SK-N-MC (cell line): ENCODE data around the gene EFCAB8.

ENCODE experiments used
- DNase-seq: peaks from one replicate; pipeline ENCODE4 v3.0.0-alpha.2; 2011; ENCODE audit warnings: low read depth, low spot score
- H3K27ac ChIP-seq: fragments of 200-600 bp; sonication (generic); 2 replicates; pipeline ENCODE4 v1.5.1; 2016; ENCODE audit warnings: mixed run types
- H3K36me3 ChIP-seq: fragments of 200-600 bp; sonication (generic); 2 replicates; pipeline ENCODE4 v1.6.1; 2017; ENCODE audit warnings: antibody characterized with exemption, low read length, mixed read lengths; ENCODE audit not compliant: insufficient read depth
- H3K4me3 ChIP-seq: fragments of 200-600 bp; sonication (generic); 2 replicates; pipeline ENCODE4 v1.5.1; 2016
- H3K9ac ChIP-seq: fragments of 200-600 bp; sonication (generic); 2 replicates; pipeline ENCODE4 v1.8.0; 2017; ENCODE audit warnings: mixed run types, mixed read lengths; ENCODE audit not compliant: insufficient read length
- H3K9me3 ChIP-seq: fragments of 200-600 bp; sonication (generic); 2 replicates; pipeline ENCODE4 v1.6.1; 2017; ENCODE audit warnings: low read depth, mild to moderate bottlenecking, antibody characterized with exemption, low read length, moderate library complexity, mixed read lengths
- EZH2 ChIP-seq: fragments of 200-600 bp; sonication (generic); IDR thresholded peaks from one replicate; pipeline ENCODE4 v1.6.1; 2017; ENCODE audit warnings: antibody characterized with exemption
- FOXP2 ChIP-seq: optimal IDR thresholded peaks from 2 replicates; pipeline ENCODE3; 2011; ENCODE audit warnings: mild to moderate bottlenecking, moderate library complexity; ENCODE audit not compliant: insufficient read depth; ENCODE audit errors: extremely low read length, control extremely low read depth
- POLR2AphosphoS5 ChIP-seq: IDR thresholded peaks from 2 replicates; pipeline ENCODE4 v1.6.1; 2012; ENCODE audit warnings: mild to moderate bottlenecking, low read depth, low read length, borderline replicate concordance

Gene EFCAB8

DNA sequence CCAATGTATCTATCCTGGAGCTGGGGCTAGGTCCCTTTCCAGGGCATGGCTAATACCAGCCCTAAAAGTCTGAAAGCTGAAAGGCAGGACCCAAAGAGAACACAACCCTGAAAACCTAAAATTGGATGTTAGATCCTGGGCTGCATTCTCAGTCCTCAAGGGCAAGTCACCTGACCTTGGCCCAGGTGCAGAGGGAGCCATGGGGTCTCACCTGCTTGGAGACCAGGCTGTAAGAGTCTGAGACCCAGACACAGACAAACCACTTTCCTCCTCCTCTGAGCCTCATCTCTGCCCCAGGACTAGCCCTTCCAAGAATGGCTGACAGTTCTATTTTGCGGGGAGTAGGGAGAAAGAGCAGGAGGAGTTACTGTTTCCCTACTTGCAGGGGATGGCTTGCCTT is 60.0 kb downstream of the EFCAB8 start:
- no peak overlapping the region for H3K27ac ChIP-seq
- DNase-seq, result no peak
- 0 out of 2 replicates have a peak, but pooled peaks cover 2% of the 10 kb centered on the region for H3K9me3 ChIP-seq
- H3K36me3 ChIP-seq, result no peaks in the 10 kb centered on the region
- no peak overlapping the region for H3K9ac ChIP-seq
- TF ChIP-seq FOXP2, result no peak
- TF ChIP-seq EZH2, result no peak
- no peak for TF ChIP-seq POLR2AphosphoS5
- no peak overlapping the region for H3K4me3 ChIP-seq

DNA sequence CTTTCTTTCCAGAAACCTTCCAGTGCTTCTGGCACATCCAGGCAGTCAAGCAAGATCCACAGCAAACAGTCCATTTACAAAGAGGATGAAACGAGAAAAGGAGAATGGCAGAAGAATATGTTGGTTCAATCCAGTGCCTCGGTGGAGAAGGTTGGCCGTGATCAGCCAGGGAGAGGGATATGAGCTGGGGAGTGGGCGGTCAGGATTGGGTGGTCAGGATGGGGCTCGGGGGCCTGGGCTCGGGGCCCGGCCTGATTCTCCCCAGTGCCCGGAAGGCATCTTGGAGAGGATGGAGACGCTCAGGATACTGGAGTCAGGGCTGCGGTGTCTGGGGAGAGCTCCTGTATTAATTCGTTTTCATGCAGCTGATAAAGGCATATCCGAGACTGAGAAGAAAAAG is 61.3 kb downstream of the EFCAB8 start:
- Histone ChIP-seq H3K27ac (no peak overlapping the region), H3K9me3 (0 out of 2 replicates have a peak, but pooled peaks cover 2% of the 10 kb centered on the region), H3K36me3 (no peaks in the 10 kb centered on the region), H3K4me3 (no peak overlapping the region), H3K9ac (no peak overlapping the region)
- no peak for TF ChIP-seq EZH2
- TF ChIP-seq FOXP2, result no peak
- TF ChIP-seq POLR2AphosphoS5, result no peak
- DNase-seq, result no peak

GRCh38 chr20:32920530-32921298 is 62.0 kb downstream of the EFCAB8 start:
- H3K4me3 ChIP-seq, result no peak overlapping the region
- no peak overlapping the region for H3K27ac ChIP-seq
- TF ChIP-seq FOXP2, result no peak
- TF ChIP-seq POLR2AphosphoS5, result no peak
- H3K9ac ChIP-seq, result no peak overlapping the region
- DNase-seq, result no peak
- 0 out of 2 replicates have a peak, but pooled peaks cover 2% of the 10 kb centered on the region for H3K9me3 ChIP-seq
- H3K36me3 ChIP-seq, result no peaks in the 10 kb centered on the region

- TF ChIP-seq FOXP2 (no peak), POLR2AphosphoS5 (no peak), EZH2 (no peak)
- H3K27ac ChIP-seq, result no peak overlapping the region
- DNase-seq, result no peak
- no peak overlapping the region for H3K4me3 ChIP-seq
- no peaks in the 10 kb centered on the region for H3K9me3 ChIP-seq
- H3K36me3 ChIP-seq, result no peaks in the 10 kb centered on the region
- H3K9ac ChIP-seq, result no peak overlapping the region
These were observed 63.7 kb downstream of the EFCAB8 start for GRCh38 chr20:32922466-32922865.

DNA sequence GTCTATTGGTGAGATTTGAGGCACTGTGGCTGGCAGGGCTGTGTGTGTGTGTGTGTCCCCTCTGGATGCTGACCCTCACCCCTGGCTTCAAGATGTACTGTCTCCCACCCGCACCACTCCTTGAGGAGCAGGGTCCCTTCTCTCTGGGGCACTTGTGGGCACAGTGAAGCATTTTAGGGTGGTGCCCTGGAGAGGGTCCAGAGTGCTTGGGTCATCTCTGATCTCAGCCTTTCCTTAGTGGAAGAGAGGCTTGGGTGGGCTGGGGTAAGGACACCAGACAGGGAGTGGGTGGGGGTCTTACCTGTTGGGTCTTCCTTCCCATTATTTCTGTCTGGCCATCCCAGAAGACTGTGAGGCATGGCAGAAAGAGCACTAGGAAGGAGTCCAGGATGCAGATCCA is 66.1 kb downstream of the EFCAB8 start:
- H3K36me3 ChIP-seq, result no peaks in the 10 kb centered on the region
- no peaks in the 10 kb centered on the region for H3K9me3 ChIP-seq
- no peak for TF ChIP-seq FOXP2
- TF ChIP-seq EZH2, result no peak
- no peak for TF ChIP-seq POLR2AphosphoS5
- H3K4me3 ChIP-seq, result no peak overlapping the region
- no peak for DNase-seq
- no peak overlapping the region for H3K9ac ChIP-seq
- no peak overlapping the region for H3K27ac ChIP-seq

GRCh38 chr20:32925481-32926196 is 66.9 kb downstream of the EFCAB8 start:
- Histone ChIP-seq H3K4me3 (no peak overlapping the region), H3K36me3 (no peaks in the 10 kb centered on the region), H3K9me3 (no peaks in the 10 kb centered on the region), H3K9ac (no peak overlapping the region), H3K27ac (no peak overlapping the region)
- TF ChIP-seq EZH2 (no peak), FOXP2 (no peak), POLR2AphosphoS5 (no peak)
- no peak for DNase-seq

DNA sequence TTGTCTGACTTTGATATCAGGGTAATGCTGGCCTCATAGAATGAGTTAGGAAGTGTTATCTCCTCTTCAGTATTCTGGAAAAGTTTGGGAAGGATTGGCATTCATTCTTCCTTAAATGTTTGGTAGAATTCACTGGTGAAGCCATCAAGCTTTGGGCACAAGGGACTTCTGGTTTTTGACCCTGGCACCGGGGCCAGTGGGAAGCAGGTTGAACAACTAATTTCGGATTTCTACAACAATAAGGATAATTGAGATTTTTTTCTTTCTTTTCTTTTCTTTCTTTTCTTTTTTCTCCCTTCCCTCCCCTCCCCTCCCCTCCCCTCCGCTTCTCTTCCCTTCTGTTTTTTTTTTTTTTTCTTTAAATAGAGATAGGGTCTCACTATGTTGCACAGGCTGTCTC is 70.4 kb downstream of the EFCAB8 start:
- no peaks in the 10 kb centered on the region for H3K9me3 ChIP-seq
- no peak overlapping the region for H3K9ac ChIP-seq
- DNase-seq, result no peak
- H3K36me3 ChIP-seq, result no peaks in the 10 kb centered on the region
- TF ChIP-seq FOXP2, result no peak
- TF ChIP-seq EZH2, result no peak
- no peak for TF ChIP-seq POLR2AphosphoS5
- no peak overlapping the region for H3K27ac ChIP-seq
- H3K4me3 ChIP-seq, result no peak overlapping the region

DNA sequence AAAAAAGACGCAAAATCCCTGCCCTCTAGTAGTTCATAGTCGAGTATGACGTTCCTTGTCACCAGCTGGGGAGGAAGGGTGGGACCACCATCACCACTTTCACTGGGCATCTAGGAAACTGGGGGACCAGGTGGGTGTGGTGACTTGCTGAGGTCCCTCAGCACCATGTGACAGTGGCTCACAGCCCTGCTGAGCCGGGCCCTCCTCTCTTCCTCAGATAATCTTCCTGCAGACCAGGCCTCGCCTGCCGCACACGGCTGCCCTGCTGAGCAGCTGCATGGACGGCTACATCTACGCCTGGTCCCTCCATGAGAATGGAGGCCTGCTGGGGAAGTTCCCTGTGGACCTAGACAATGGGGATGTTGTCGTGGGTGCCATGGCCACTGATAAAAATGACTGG is 71.5 kb downstream of the EFCAB8 start:
- H3K36me3 ChIP-seq, result no peaks in the 10 kb centered on the region
- no peak overlapping the region for H3K4me3 ChIP-seq
- H3K9ac ChIP-seq, result no peak overlapping the region
- H3K9me3 ChIP-seq, result no peaks in the 10 kb centered on the region
- no peak overlapping the region for H3K27ac ChIP-seq
- no peak for DNase-seq
- no peak for TF ChIP-seq POLR2AphosphoS5
- TF ChIP-seq FOXP2, result no peak
- no peak for TF ChIP-seq EZH2
